K562 (cell line): ENCODE measurements around the gene GATM. TPM values are rescaled to one million over a fixed set of nuclear protein-coding genes. Genes with fewer than 3 reads are reported as not detected.

Experiments used
- GTF2A2 ChIP-seq: IDR thresholded peaks from 2 replicates; pipeline ENCODE4 v1.6.1; 2016; ENCODE audit warnings: mild to moderate bottlenecking, missing genetic modification characterization, missing compliant biosample characterization
- HNRNPUL1 ChIP-seq: fragments of 200-400 bp; formaldehyde crosslinking; IDR thresholded peaks from 2 replicates; pipeline ENCODE4 v1.6.1; 2017; ENCODE audit warnings: low read length
- JUNB ChIP-seq: fragments of 450-650 bp; formaldehyde crosslinking; conservative IDR thresholded peaks from 2 replicates; pipeline ENCODE4 v1.4.0; 2020; ENCODE audit warnings: mild to moderate bottlenecking
- NCOA1 ChIP-seq: fragments of 450-650 bp; IDR thresholded peaks from 2 replicates; pipeline ENCODE4 v1.6.1; 2016; ENCODE audit warnings: low read depth
- POLR2G ChIP-seq: fragments of 200-400 bp; formaldehyde crosslinking; IDR thresholded peaks from 2 replicates; pipeline ENCODE4 v1.6.1; 2017; ENCODE audit warnings: low read depth, mild to moderate bottlenecking, antibody characterized with exemption, low read length, moderate library complexity
- RB1 ChIP-seq: fragments of 450-650 bp; IDR thresholded peaks from 2 replicates; pipeline ENCODE4 v1.6.1; 2017; ENCODE audit warnings: low read depth, mild to moderate bottlenecking
- RBM22 ChIP-seq: fragments of 200-400 bp; formaldehyde crosslinking; IDR thresholded peaks from 2 replicates; pipeline ENCODE4 v1.6.1; 2018; ENCODE audit warnings: low read length, low read depth; ENCODE audit not compliant: poor library complexity, severe bottlenecking
- SRSF9 ChIP-seq: fragments of 200-400 bp; formaldehyde crosslinking; IDR thresholded peaks from 2 replicates; pipeline ENCODE4 v1.6.1; 2017; ENCODE audit warnings: low read depth, low read length, borderline replicate concordance
- TCF7 ChIP-seq: sonication (generic); IDR thresholded peaks from 2 replicates; pipeline ENCODE4 v1.6.1; 2016; ENCODE audit warnings: antibody characterized with exemption, borderline replicate concordance
- TFAM ChIP-seq: fragments of 250-450 bp; sonication (Bioruptor Pico); conservative IDR thresholded peaks from 2 replicates; pipeline ENCODE4 v1.5.0; 2021; ENCODE audit warnings: mild to moderate bottlenecking, moderate library complexity
- ZNF253 ChIP-seq: fragments of 250-450 bp; sonication (Bioruptor Pico); conservative IDR thresholded peaks from 2 replicates; pipeline ENCODE4 v1.6.1; 2021; ENCODE audit warnings: mild to moderate bottlenecking
- ZNF311 ChIP-seq: fragments of 250-450 bp; sonication (Bioruptor Pico); IDR thresholded peaks from 2 replicates; pipeline ENCODE4 v1.4.0; 2020; ENCODE audit warnings: mild to moderate bottlenecking, moderate library complexity
- ZNF408 ChIP-seq: fragments of 250-450 bp; sonication (Bioruptor Pico); IDR thresholded peaks from 2 replicates; pipeline ENCODE4 v1.4.0; 2020; ENCODE audit warnings: low read depth, mild to moderate bottlenecking, moderate library complexity
- ZNF695 ChIP-seq: fragments of 450-650 bp; formaldehyde crosslinking; IDR thresholded peaks from 2 replicates; pipeline ENCODE4 v1.4.0; 2020; ENCODE audit warnings: mild to moderate bottlenecking, moderate library complexity
- ZNF785 ChIP-seq: fragments of 250-450 bp; sonication (Bioruptor Pico); IDR thresholded peaks from 2 replicates; pipeline ENCODE4 v1.4.0; 2020; ENCODE audit warnings: mild to moderate bottlenecking
- polyA plus RNA-seq, 8 experiments: library from polyadenylated mRNA; depleted of rRNA in 4 of 8; stranded (reverse) in 5 of 8; unstranded in 3 of 8; fragments of >200 nt; fragmentation: Nextera tagmentation in 2 of 8; fragmentation: Illumina TruSeq in 1 of 8; extraction: Ambion mirVana in 2 of 8; extraction: Trizol in 1 of 8; gene quantifications; 2 replicates each; pipeline versions ENCODE4 v1.2.1 to v1.2.3, GENCODE V29; 2011 to 2014; ENCODE audit warnings: inconsistent platforms in 1 of 8, missing spikeins in 1 of 8
- total RNA-seq, 7 experiments: library from RNA; depleted of rRNA in 6 of 7; stranded (reverse); fragments of >200 nt in 6 of 7; fragmentation: Illumina TruSeq in 2 of 7; extraction: Trizol in 2 of 7; gene quantifications; 2 replicates each; pipeline versions ENCODE4 v1.2.1 to v1.2.3, GENCODE V29; 2011 to 2021; ENCODE audit warnings: low replicate concordance in 1 of 7
- TF ChIP-seq, protein P1 (sequence below), 2 experiments: fragments of 450-650 bp; IDR thresholded peaks; 2 replicates each; pipeline ENCODE4 v1.6.1; 2016; ENCODE audit warnings: mild to moderate bottlenecking in 2 of 2, borderline replicate concordance in 1 of 2, low read depth in 1 of 2, moderate library complexity in 1 of 2
- TF ChIP-seq, protein P2 (sequence below): sonication (generic); formaldehyde crosslinking; IDR thresholded peaks from 2 replicates; pipeline ENCODE4 v1.9.0; 2022; ENCODE audit warnings: mild to moderate bottlenecking, missing genetic modification reagents
- TF ChIP-seq, protein P3 (sequence below): sonication (generic); formaldehyde crosslinking; IDR thresholded peaks from 2 replicates; pipeline ENCODE4 v1.8.0; 2022; ENCODE audit warnings: mild to moderate bottlenecking, missing genetic modification reagents

GATM gene
- total and polyA plus RNA-seq, 9 of the 15 experiments (the other 6 are each of a cell fraction or from before 2014, with no cell fraction given), result 0.11 to 1.1 (median 0.65) TPM

DNA sequence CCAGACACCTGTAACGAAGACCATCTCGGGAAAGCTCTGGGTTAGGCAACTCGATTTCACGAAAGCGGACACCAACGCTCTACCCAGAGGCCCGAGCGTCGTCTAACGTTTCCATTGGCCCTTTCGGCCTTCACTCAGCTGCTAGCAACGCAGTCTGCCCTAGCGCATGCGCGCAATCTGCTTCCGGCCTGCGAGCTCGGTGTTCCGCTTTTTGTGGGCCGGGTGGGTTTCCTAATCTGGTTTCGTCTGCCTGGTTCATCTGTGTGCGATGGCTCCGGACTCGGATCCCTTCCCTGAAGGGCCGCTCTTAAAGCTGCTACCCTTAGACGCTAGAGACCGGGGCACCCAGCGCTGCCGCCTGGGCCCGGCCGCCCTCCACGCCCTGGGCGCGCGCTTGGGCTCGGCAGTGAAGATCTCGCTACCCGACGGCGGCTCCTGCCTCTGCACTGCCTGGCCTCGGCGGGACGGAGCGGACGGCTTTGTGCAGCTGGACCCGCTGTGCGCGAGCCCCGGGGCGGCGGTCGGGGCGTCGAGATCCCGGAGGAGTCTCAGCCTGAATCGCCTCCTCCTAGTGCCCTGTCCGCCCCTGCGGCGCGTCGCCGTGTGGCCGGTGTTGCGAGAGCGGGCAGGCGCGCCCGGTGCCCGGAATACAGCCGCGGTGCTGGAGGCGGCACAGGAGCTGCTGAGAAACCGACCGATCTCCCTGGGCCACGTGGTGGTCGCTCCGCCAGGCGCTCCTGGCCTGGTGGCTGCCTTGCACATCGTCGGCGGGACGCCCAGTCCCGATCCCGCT is 24.0 kb upstream of the GATM start (continued):
- TF ChIP-seq, protein P1, sequence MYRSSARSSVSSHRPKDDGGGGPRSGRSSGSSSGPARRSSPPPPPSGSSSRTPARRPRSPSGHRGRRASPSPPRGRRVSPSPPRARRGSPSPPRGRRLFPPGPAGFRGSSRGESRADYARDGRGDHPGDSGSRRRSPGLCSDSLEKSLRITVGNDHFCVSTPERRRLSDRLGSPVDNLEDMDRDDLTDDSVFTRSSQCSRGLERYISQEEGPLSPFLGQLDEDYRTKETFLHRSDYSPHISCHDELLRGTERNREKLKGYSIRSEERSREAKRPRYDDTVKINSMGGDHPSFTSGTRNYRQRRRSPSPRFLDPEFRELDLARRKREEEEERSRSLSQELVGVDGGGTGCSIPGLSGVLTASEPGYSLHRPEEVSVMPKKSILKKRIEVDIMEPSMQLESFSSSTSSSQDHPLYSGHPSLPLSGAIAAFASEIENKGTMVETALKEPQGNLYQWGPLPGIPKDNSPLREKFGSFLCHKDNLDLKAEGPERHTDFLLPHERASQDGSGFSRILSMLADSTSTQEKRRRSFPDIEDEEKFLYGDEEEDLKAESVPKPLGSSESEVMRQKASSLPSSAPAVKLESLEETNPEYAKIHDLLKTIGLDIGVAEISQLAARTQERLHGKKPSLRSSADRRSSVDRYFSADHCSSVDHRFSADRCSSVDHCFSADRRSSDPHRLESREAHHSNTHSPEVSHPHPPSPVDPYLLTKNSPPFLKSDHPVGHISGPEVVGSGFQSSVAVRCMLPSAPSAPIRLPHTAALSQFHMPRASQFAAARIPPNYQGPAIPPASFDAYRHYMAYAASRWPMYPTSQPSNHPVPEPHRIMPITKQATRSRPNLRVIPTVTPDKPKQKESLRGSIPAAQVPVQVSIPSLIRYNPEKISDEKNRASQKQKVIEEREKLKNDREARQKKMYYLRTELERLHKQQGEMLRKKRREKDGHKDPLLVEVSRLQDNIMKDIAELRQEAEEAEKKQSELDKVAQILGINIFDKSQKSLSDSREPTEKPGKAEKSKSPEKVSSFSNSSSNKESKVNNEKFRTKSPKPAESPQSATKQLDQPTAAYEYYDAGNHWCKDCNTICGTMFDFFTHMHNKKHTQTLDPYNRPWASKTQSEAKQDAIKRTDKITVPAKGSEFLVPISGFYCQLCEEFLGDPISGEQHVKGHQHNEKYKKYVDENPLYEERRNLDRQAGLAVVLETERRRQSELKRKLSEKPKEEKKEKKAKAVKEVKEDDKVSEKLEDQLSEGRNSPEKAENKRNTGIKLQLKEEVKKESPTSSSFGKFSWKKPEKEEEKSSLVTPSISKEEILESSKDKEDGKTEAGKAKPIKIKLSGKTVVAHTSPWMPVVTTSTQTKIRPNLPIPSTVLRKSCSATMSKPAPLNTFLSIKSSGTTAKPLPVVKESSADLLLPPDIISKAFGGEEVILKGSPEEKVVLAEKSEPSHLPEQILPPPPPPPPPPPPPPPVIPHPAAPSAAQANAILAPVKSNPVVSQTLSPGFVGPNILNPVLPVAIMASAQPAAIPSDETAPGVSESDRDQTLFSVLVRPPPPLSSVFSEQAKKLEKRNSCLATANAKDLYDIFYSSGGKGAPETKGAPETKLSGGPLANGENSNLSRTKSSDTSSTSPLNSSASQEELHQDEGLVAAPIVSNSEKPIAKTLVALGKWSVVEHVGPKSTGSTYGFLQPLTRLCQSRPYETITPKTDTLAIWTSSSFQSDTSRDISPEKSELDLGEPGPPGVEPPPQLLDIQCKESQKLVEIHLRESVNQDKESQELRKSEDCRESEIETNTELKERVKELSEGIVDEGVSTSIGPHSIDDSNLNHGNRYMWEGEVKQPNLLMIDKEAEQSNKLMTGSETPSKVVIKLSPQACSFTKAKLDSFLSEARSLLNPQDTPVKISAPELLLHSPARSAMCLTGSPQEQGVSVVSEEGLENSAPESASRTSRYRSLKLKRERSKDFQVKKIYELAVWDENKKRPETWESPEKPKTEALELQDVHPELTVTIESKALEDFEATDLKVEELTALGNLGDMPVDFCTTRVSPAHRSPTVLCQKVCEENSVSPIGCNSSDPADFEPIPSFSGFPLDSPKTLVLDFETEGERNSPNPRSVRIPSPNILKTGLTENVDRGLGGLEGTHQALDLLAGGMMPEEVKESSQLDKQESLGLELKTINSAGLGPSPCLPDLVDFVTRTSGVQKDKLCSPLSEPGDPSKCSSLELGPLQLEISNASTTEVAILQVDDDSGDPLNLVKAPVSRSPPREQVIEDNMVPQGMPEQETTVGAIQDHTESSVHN (IDR thresholded peaks at IDR 0.05; ENCODE audit: borderline replicate concordance in 1 of 2, low read depth in 1 of 2), result no peak
- TF ChIP-seq, protein P2, sequence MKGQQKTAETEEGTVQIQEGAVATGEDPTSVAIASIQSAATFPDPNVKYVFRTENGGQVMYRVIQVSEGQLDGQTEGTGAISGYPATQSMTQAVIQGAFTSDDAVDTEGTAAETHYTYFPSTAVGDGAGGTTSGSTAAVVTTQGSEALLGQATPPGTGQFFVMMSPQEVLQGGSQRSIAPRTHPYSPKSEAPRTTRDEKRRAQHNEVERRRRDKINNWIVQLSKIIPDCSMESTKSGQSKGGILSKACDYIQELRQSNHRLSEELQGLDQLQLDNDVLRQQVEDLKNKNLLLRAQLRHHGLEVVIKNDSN (CRISPR knock-in tag), result peak; percentile 44
- TF ChIP-seq HNRNPUL1 (no peak), GTF2A2 (tag) (no peak), TFAM (CRISPR knock-in tag) (no peak), ZNF311 (no peak), ZNF695 (CRISPR knock-in tag) (no peak), RB1 (no peak), ZNF408 (no peak), TCF7 (no peak), NCOA1 (peak; percentile 93), JUNB (CRISPR knock-in tag) (no peak), SRSF9 (no peak), ZNF253 (CRISPR knock-in tag) (no peak), ZNF785 (no peak), POLR2G (peak; percentile 87), RBM22 (peak; percentile 74)
- TF ChIP-seq, protein P3, sequence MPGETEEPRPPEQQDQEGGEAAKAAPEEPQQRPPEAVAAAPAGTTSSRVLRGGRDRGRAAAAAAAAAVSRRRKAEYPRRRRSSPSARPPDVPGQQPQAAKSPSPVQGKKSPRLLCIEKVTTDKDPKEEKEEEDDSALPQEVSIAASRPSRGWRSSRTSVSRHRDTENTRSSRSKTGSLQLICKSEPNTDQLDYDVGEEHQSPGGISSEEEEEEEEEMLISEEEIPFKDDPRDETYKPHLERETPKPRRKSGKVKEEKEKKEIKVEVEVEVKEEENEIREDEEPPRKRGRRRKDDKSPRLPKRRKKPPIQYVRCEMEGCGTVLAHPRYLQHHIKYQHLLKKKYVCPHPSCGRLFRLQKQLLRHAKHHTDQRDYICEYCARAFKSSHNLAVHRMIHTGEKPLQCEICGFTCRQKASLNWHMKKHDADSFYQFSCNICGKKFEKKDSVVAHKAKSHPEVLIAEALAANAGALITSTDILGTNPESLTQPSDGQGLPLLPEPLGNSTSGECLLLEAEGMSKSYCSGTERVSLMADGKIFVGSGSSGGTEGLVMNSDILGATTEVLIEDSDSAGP, result no peak
